HTERT RPE-1 (cell line): ENCODE data around the gene LCMT2.

Source experiments
- in situ Hi-C: fragments of 300-500 bp; cut with MboI; formaldehyde crosslinking; loops from 4 replicates; pipeline ENCODE4 v1.14.3; 2020; ENCODE audit warnings: low sequenced_read_pairs

LCMT2 gene

GRCh38 chr15:43276563-43277200 is 53.7 kb downstream of the LCMT2 start:
- in situ Hi-C loops: no loop called here

- in situ Hi-C loops: no loop called here
These were observed 54.4 kb downstream of the LCMT2 start for GRCh38 chr15:43275740-43276562.

GRCh38 chr15:43274136-43274535 is 56.2 kb downstream of the LCMT2 start:
- in situ Hi-C loops: no loop called here
